Measurements from ENCODE around the gene RAPGEF6. TPM values are rescaled to one million over a fixed set of nuclear protein-coding genes. Genes with fewer than 3 reads are reported as not detected.
"Not testable (repeated sequence)": the region's sequence is repeated elsewhere in the genome, so short reads cannot be mapped to it uniquely, and the experiment has no call there.

Gene RAPGEF6
- total RNA-seq, 4 donors from 2014 or later: 10.2 to 26.5 (median 13.7) TPM

DNA sequence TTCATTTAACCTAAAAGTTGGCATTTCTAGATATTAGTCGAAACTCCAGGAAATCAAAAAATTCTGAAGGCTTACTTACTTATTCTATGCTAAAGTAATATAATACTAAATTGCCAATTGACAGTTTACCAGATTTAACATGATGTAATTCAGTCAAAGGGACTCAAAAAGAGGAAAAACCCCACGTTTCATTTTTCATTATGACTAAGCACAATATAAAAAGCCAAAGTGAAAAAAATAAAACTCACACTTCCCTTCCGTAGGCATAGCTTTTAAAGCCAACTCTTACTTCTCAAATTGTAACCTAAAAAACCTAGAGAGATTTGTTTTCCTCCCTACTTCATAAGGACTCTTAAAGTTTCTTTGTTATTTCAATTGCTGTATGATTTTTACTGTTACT lies 146.6 kb downstream of the RAPGEF6 start:
- DNase-seq: no peak
- H3K9me3 ChIP-seq: no peaks in the 10 kb centered on the region
- TF ChIP-seq POLR2A (IDR thresholded peaks at IDR 0.05): no peak
- TF ChIP-seq, protein P1, sequence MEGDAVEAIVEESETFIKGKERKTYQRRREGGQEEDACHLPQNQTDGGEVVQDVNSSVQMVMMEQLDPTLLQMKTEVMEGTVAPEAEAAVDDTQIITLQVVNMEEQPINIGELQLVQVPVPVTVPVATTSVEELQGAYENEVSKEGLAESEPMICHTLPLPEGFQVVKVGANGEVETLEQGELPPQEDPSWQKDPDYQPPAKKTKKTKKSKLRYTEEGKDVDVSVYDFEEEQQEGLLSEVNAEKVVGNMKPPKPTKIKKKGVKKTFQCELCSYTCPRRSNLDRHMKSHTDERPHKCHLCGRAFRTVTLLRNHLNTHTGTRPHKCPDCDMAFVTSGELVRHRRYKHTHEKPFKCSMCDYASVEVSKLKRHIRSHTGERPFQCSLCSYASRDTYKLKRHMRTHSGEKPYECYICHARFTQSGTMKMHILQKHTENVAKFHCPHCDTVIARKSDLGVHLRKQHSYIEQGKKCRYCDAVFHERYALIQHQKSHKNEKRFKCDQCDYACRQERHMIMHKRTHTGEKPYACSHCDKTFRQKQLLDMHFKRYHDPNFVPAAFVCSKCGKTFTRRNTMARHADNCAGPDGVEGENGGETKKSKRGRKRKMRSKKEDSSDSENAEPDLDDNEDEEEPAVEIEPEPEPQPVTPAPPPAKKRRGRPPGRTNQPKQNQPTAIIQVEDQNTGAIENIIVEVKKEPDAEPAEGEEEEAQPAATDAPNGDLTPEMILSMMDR (IDR thresholded peaks at IDR 0.05): no peak
- no peak overlapping the region for H3K27ac ChIP-seq
- H3K4me3 ChIP-seq: no peak overlapping the region
- H3K27me3 ChIP-seq: no peaks in the 10 kb centered on the region
- WGBS, 2 donors: 58 to 59% methylated on average over 3 of the region's 3 CpGs
- H3K36me3 ChIP-seq: peaks cover 4 to 69% (median 7%) of the 10 kb centered on the region in 3 donors
- intact Hi-C loops (cut with DNase I): no loop called here
- no peaks in the 10 kb centered on the region for H3K4me1 ChIP-seq

DNA sequence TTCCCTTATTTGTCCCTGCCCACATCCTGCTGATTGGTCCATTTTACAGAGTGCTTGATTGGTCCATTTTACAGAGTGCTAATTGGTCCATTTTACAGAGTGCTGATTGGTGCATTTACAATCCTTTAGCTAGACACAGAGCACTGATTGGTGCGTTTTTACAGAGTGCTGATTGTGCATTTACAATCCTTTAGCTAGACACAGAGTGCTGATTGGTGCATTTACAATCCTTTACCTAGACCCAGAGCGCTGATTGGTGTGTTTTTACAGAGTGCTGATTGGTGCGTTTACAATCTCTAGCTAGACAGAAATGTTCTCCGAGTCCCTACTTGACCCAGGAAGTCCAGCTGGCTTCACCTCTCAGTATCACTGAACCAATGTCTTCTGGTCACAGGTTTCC lies 147.7 kb downstream of the RAPGEF6 start:
- H3K27ac ChIP-seq; H3K9me3 ChIP-seq; DNase-seq; H3K27me3 ChIP-seq; H3K4me1 ChIP-seq; intact Hi-C loops (cut with DNase I); H3K4me3 ChIP-seq: not testable (repeated sequence)
- WGBS, 2 donors: 92 to 98% methylated on average over 4 of the region's 4 CpGs
- H3K36me3 ChIP-seq: peaks cover 4 to 70% (median 7%) of the 10 kb centered on the region in 3 donors

DNA sequence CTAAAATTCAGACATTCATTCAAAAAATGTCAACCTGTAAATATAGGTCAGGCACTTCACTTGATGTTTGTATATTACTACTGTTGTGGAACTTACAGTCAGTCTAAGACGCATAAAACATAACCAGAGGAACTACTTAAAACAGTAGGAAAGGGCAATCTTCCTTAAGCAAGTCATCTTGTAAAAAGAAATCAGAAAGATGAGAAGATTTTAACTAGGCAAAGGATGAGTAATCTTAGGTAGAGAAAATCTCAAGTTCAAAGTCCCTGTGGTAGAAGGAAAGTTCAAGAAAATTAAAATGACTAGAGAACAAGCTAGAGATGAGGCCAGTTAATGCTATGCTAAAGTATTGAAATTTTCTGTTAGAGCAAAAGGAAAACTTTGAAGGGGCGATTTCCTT lies 152.4 kb downstream of the RAPGEF6 start:
- H3K4me3 ChIP-seq: no peak overlapping the region
- WGBS, 2 donors: 86 to 98% methylated on average over 2 of the region's 2 CpGs
- H3K4me1 ChIP-seq: no peaks in the 10 kb centered on the region
- DNase-seq: no peak
- TF ChIP-seq, protein P1 (IDR thresholded peaks at IDR 0.05): no peak
- no peak for TF ChIP-seq POLR2A (IDR thresholded peaks at IDR 0.05)
- intact Hi-C loops (cut with DNase I): no loop called here
- H3K9me3 ChIP-seq: no peaks in the 10 kb centered on the region
- H3K36me3 ChIP-seq: peaks cover 4 to 81% (median 10%) of the 10 kb centered on the region in 3 donors
- no peak overlapping the region for H3K27ac ChIP-seq
- no peaks in the 10 kb centered on the region for H3K27me3 ChIP-seq

DNA sequence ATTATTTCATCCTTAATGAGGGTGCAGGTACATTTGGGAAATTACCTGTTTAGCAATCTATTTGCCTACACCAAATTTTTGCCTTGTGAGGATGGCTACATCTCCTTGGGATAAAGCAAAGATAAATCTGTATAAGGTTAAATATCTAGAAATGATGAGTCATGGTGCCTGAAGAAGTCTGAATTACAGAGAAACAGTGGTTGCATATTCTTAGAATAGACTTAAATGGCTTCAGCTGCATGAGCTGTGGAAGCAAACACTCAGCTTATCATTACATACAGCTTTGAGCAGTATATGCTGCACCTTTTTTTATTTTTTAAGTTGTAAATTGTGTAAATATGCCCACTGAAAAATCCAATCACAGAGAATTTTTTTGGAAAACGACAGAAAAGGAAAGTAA lies 153.5 kb downstream of the RAPGEF6 start:
- H3K36me3 ChIP-seq: peaks cover 0 to 81% (median 10%) of the 10 kb centered on the region in 3 donors
- no peaks in the 10 kb centered on the region for H3K9me3 ChIP-seq
- intact Hi-C loops (cut with DNase I): no loop called here
- DNase-seq: no peak
- H3K27me3 ChIP-seq: no peaks in the 10 kb centered on the region
- WGBS, 2 donors: 70 to 83% methylated on average over 1 of the region's 1 CpG
- no peaks in the 10 kb centered on the region for H3K4me1 ChIP-seq
- H3K27ac ChIP-seq: no peak overlapping the region
- no peak overlapping the region for H3K4me3 ChIP-seq
- TF ChIP-seq POLR2A (IDR thresholded peaks at IDR 0.05): no peak

DNA sequence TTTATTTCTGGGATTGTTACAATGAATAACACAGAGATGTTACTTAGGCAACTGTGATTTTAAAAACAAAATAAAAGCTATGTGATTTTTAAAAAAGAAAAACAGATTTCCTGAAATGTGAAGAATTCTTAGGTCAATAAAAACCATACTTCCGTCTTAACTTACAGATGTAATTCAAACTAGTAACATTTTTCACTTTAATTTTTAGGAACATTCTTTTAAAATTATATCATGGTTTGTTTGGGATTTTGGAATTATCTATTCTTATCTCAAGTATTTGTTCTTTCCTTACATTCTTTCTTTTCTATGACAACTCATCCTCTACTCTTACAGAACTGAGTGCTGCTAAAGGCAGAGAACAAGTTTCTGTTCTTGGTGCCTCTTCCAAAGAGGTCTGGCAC lies 159.5 kb downstream of the RAPGEF6 start:
- intact Hi-C loops (cut with DNase I): no loop called here
- no peak for DNase-seq
- Histone ChIP-seq H3K27me3 (no peaks in the 10 kb centered on the region), H3K36me3 (peaks cover 0 to 64% (median 3%) of the 10 kb centered on the region in 3 donors), H3K27ac (no peak overlapping the region), H3K9me3 (no peaks in the 10 kb centered on the region), H3K4me3 (no peak overlapping the region), H3K4me1 (no peaks in the 10 kb centered on the region)
- TF ChIP-seq, protein P1 (IDR thresholded peaks at IDR 0.05): no peak
- TF ChIP-seq POLR2A (IDR thresholded peaks at IDR 0.05): no peak
- 56 to 79% methylated on average over 1 of the region's 1 CpG for WGBS, 2 donors

DNA sequence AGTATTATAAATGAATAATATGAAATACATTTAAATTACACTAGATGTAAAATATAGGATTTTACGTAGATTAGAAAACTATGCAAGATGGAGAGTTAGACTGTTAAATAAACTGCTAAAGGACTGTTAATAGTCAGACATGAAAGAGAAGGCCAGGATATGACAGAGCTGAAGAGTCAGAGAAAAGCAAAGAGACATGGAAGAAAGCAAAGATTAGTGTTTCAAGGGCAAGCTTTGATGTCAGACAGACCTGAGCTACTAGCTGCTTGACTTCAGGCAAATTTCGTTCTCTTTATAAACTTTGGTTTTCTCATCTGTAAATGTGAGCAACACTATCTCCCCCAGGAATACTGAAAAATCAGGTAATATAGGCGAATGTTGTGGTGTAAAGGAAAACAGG lies 161.3 kb downstream of the RAPGEF6 start:
- 92 to 93% methylated on average over 3 of the region's 3 CpGs for WGBS, 2 donors
- no peaks in the 10 kb centered on the region for H3K9me3 ChIP-seq
- no peaks in the 10 kb centered on the region for H3K4me1 ChIP-seq
- DNase-seq: no peak
- intact Hi-C loops (cut with DNase I): no loop called here
- peaks cover 0 to 50% (median 0%) of the 10 kb centered on the region in 3 donors for H3K36me3 ChIP-seq
- H3K4me3 ChIP-seq: no peak overlapping the region
- H3K27ac ChIP-seq: no peak overlapping the region
- TF ChIP-seq, protein P1 (IDR thresholded peaks at IDR 0.05): no peak
- no peaks in the 10 kb centered on the region for H3K27me3 ChIP-seq
